B cell (primary cell): ENCODE measurements around the gene PODNL1. TPM values are rescaled to one million over a fixed set of nuclear protein-coding genes. Genes with fewer than 3 reads are reported as not detected.

Experiments
- ATAC-seq: fragments of 200-7000 bp; cut with Tn5 transposase; one replicate; pipeline ENCODE4 v1.10.0; 2021; ENCODE audit warnings: low read depth, mild to moderate bottlenecking, moderate number of reproducible peaks, moderate library complexity
- CTCF ChIA-PET: fragments of 350-600 bp; sonication (Branson Sonifier 250); formaldehyde crosslinking; loops from one replicate; lab custom pipeline; 2021; ENCODE audit warnings: antibody characterized with exemption, inconsistent platforms; lab: Charles Lee
- POLR2A ChIA-PET: fragments of 350-600 bp; sonication (Branson Sonifier 250); formaldehyde crosslinking; loops from one replicate; lab custom pipeline; 2021; ENCODE audit warnings: antibody characterized with exemption; lab: Charles Lee
- DNase-seq: peaks from one replicate; pipeline ENCODE4 v3.0.0; 2013
- H2AFZ ChIP-seq: 2 replicates; pipeline ENCODE4 v1.6.1; 2012; ENCODE audit warnings: mild to moderate bottlenecking, low read depth, low read length; ENCODE audit not compliant: insufficient read depth, poor library complexity, severe bottlenecking
- H3K27ac ChIP-seq, 2 donors: 1 replicate in 1 of 2; 2 replicates in 1 of 2; pipeline ENCODE4 v1.5.1; 2012 to 2013; ENCODE audit warnings: low read length in 2 of 2, mild to moderate bottlenecking in 2 of 2, moderate library complexity in 1 of 2
- H3K27me3 ChIP-seq, 4 experiments: fragments of 200-600 bp in 1 of 4; sonication (generic) in 1 of 4; replicated peaks in 1 of 4; 1 replicate in 2 of 4; 2 replicates in 2 of 4; pipeline versions ENCODE4 v1.6.1 to v1.7.0; 2013 to 2016; ENCODE audit warnings: low read length in 3 of 4, mild to moderate bottlenecking in 2 of 4, mixed read lengths in 1 of 4, moderate library complexity in 1 of 4; ENCODE audit not compliant: insufficient read depth in 4 of 4, control insufficient read depth in 3 of 4; ENCODE audit errors: control extremely low read depth in 1 of 4
- H3K36me3 ChIP-seq, 2 experiments: replicated peaks in 1 of 2; 1 replicate in 1 of 2; 2 replicates in 1 of 2; pipeline versions ENCODE4 v1.6.1 to v1.7.1; 2013; ENCODE audit warnings: low read length in 1 of 2; ENCODE audit not compliant: insufficient read depth in 2 of 2, control insufficient read depth in 1 of 2; ENCODE audit errors: control extremely low read depth in 1 of 2, extremely low read depth in 1 of 2
- H3K4me1 ChIP-seq, 2 donors: fragments of 200-600 bp in 1 of 2; sonication (generic) in 1 of 2; 1 replicate in 1 of 2; 2 replicates in 1 of 2; pipeline versions ENCODE4 v1.5.1 to v1.6.1; 2013 to 2017; ENCODE audit warnings: low read length in 2 of 2; ENCODE audit not compliant: control insufficient read depth in 2 of 2, insufficient read depth in 2 of 2
- H3K4me2 ChIP-seq: replicated peaks from 2 replicates; pipeline ENCODE3; 2012; ENCODE audit warnings: mild to moderate bottlenecking, low read depth, low read length; ENCODE audit not compliant: poor library complexity, severe bottlenecking
- H3K4me3 ChIP-seq, 5 experiments: fragments of 200-600 bp in 1 of 5; sonication (generic) in 1 of 5; 1 replicate in 3 of 5; 2 replicates in 2 of 5; pipeline versions ENCODE4 v1.5.1 to v1.7.0; 2011 to 2016; ENCODE audit warnings: low read length in 4 of 5, mild to moderate bottlenecking in 4 of 5, low read depth in 2 of 5, control low read depth in 1 of 5, moderate library complexity in 1 of 5; ENCODE audit not compliant: insufficient read depth in 1 of 5; ENCODE audit errors: control extremely low read depth in 1 of 5, extremely low read depth in 1 of 5
- H3K79me2 ChIP-seq: fragments of 200-600 bp; sonication (generic); one replicate; pipeline ENCODE4 v1.6.0; 2016; ENCODE audit warnings: low read length; ENCODE audit not compliant: control insufficient read depth, insufficient read depth
- H3K9ac ChIP-seq: fragments of 200-600 bp; sonication (generic); 2 replicates; pipeline ENCODE4 v1.6.1; 2017; ENCODE audit warnings: mild to moderate bottlenecking, low read length, moderate library complexity
- H3K9me3 ChIP-seq, 3 donors: one replicate each; pipeline versions ENCODE4 v1.6.1 to v1.7.1; 2013; ENCODE audit warnings: low read length in 2 of 3; ENCODE audit not compliant: control insufficient read depth in 2 of 3, insufficient read depth in 1 of 3; ENCODE audit errors: control extremely low read depth in 1 of 3
- H4K20me1 ChIP-seq: 2 replicates; pipeline ENCODE4 v1.6.0; 2012; ENCODE audit warnings: mild to moderate bottlenecking, low read length; ENCODE audit not compliant: insufficient read depth, control insufficient read depth, poor library complexity, severe bottlenecking
- H3K27ac Mint-ChIP-seq: one replicate; pipeline ENCODE4 v1.8.0; 2021; ENCODE audit warnings: mixed read lengths
- H3K27me3 Mint-ChIP-seq: one replicate; pipeline ENCODE4 v1.8.0; 2021; ENCODE audit warnings: mixed read lengths
- H3K4me1 Mint-ChIP-seq: one replicate; pipeline ENCODE4 v1.8.0; 2021; ENCODE audit warnings: mixed read lengths
- H3K4me3 Mint-ChIP-seq: one replicate; pipeline ENCODE4 v1.8.0; 2021; ENCODE audit warnings: mixed read lengths
- H3K9me3 Mint-ChIP-seq: one replicate; pipeline ENCODE4 v1.8.0; 2022; ENCODE audit warnings: mixed read lengths; ENCODE audit not compliant: insufficient read depth
- CTCF ChIP-seq: fragments of 200-600 bp; IDR thresholded peaks from one replicate; pipeline ENCODE4 v1.8.0; 2022; ENCODE audit warnings: antibody characterized with exemption, mild to moderate bottlenecking
- EZH2 ChIP-seq: IDR thresholded peaks from 2 replicates; pipeline ENCODE4 v1.6.1; 2012; ENCODE audit warnings: borderline replicate concordance, low read depth, mild to moderate bottlenecking, moderate library complexity, low read length; ENCODE audit not compliant: insufficient read depth, poor library complexity, severe bottlenecking
- WGBS: methylation state at CpG from one replicate; pipeline ENCODE4 v1.1.5; 2013; ENCODE audit warnings: missing lambda C conversion rate; ENCODE audit not compliant: insufficient coverage; 5-methylcytosine and 5-hydroxymethylcytosine counted together
- intact Hi-C: fragments of 100-400 bp; cut with micrococcal nuclease; formaldehyde crosslinking; loops from one replicate; pipeline ENCODE4 v1.10.0; 2022
- polyA plus RNA-seq: library from polyadenylated mRNA; depleted of rRNA; stranded (reverse); fragments of >200 nt; gene quantifications from 2 replicates; pipeline ENCODE4 v1.2.3, GENCODE V29; 2012
- total RNA-seq, 2 donors: library from RNA; stranded (reverse); fragments of 120-200 nt in 1 of 2; gene quantifications; 1 replicate in 1 of 2; 2 replicates in 1 of 2; pipeline versions ENCODE4 v1.2.3 to v1.2.4, GENCODE V29; 2013 to 2022

The PODNL1 gene
- total and polyA plus RNA-seq, 2 donors (not counting 1 experiment from before 2014, with no cell fraction given) = not detected

GRCh38 chr19:13929956-13930355, 8.3 kb downstream of the PODNL1 start:
- Mint-ChIP-seq H3K27ac (no peak overlapping the region), H3K27me3 (peaks cover 7% of the 10 kb centered on the region), H3K4me3 (no peak overlapping the region), H3K4me1 (peaks cover 10% of the 10 kb centered on the region), H3K9me3 (no peaks in the 10 kb centered on the region)
- DNase-seq (no peak), ATAC-seq (no peak)
- WGBS = 93% methylated on average over 10 of the region's 17 CpGs
- no peak overlapping the region for H3K4me2 ChIP-seq
- ChIA-PET POLR2A (no interaction called here), CTCF (no interaction called here)
- intact Hi-C loops = no loop called here
- H3K4me3 ChIP-seq = no peak overlapping the region
- no peaks in the 10 kb centered on the region for H3K27me3 ChIP-seq
- H3K27ac ChIP-seq = no peak overlapping the region
- no peak overlapping the region for H2AFZ ChIP-seq
- no peaks in the 10 kb centered on the region for H3K4me1 ChIP-seq
- H3K9me3 ChIP-seq = no peaks in the 10 kb centered on the region
- TF ChIP-seq CTCF = no peak
- no peak for TF ChIP-seq EZH2
- no peaks in the 10 kb centered on the region for H3K79me2 ChIP-seq
- H4K20me1 ChIP-seq = no peaks in the 10 kb centered on the region
- peaks cover 2 to 7% of the 10 kb centered on the region in 2 experiments for H3K36me3 ChIP-seq
- no peak overlapping the region for H3K9ac ChIP-seq

DNA sequence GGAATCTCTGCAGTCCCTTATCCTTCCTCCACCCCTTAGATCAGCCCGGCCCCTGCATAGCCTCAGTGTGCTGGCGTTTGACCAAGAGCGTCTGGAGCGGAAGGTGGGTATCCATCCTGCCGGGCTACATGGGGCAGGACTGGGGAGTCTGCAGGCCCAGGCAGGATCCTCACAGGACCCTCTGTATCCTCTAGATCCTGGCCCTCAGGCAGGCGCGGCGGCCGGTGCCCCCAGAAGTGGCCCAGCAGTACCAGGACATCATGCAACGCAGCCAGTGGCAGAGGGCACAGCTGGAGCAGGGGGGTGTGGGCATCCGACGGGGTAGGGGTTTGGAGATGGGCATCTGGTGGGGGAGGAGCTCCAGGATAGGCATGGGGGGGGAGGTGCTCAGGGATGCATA, 8.9 kb downstream of the PODNL1 start:
- Histone ChIP-seq H3K4me2 (no peak overlapping the region), H3K4me3 (no peak overlapping the region), H3K36me3 (peaks cover 2 to 7% of the 10 kb centered on the region in 2 experiments), H3K27ac (no peak overlapping the region), H3K27me3 (no peaks in the 10 kb centered on the region), H3K9ac (no peak overlapping the region), H3K9me3 (no peaks in the 10 kb centered on the region), H3K79me2 (no peaks in the 10 kb centered on the region), H2AFZ (no peak overlapping the region), H4K20me1 (no peaks in the 10 kb centered on the region), H3K4me1 (no peaks in the 10 kb centered on the region)
- Mint-ChIP-seq H3K4me3 (no peak overlapping the region), H3K4me1 (peaks cover 4% of the 10 kb centered on the region), H3K9me3 (no peaks in the 10 kb centered on the region), H3K27me3 (peaks cover 1% of the 10 kb centered on the region), H3K27ac (no peak overlapping the region)
- no peak for DNase-seq
- TF ChIP-seq EZH2 (no peak), CTCF (no peak)
- WGBS = 98% methylated on average over 11 of the region's 12 CpGs
- no peak for ATAC-seq
- intact Hi-C loops = no loop called here
- POLR2A ChIA-PET = no interaction called here
- CTCF ChIA-PET = interaction anchor here (0.6 kb wide), 1 partner anchor 100 kb away, joined by 3 read pairs; no protein-coding TSS in a partner anchor
